ENCODE measurements around the gene AGGF1. TPM values are rescaled to one million over a fixed set of nuclear protein-coding genes. Genes with fewer than 3 reads are reported as not detected.

AGGF1 gene, protein sequence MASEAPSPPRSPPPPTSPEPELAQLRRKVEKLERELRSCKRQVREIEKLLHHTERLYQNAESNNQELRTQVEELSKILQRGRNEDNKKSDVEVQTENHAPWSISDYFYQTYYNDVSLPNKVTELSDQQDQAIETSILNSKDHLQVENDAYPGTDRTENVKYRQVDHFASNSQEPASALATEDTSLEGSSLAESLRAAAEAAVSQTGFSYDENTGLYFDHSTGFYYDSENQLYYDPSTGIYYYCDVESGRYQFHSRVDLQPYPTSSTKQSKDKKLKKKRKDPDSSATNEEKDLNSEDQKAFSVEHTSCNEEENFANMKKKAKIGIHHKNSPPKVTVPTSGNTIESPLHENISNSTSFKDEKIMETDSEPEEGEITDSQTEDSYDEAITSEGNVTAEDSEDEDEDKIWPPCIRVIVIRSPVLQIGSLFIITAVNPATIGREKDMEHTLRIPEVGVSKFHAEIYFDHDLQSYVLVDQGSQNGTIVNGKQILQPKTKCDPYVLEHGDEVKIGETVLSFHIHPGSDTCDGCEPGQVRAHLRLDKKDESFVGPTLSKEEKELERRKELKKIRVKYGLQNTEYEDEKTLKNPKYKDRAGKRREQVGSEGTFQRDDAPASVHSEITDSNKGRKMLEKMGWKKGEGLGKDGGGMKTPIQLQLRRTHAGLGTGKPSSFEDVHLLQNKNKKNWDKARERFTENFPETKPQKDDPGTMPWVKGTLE
- total RNA-seq (10 to 100 TPM; 21.7 to 33.6 (median 31.9) TPM), polyA plus RNA-seq (10 to 100 TPM in 1 of 3 donors, 1 to 10 TPM in 2; 8.2 to 11.8 (median 9.8) TPM)
- long read RNA-seq, donor 1, full-length matches to known transcripts: 2 of 2 reads
- long read RNA-seq, donor 1, partial matches to known transcripts: 0 of 2 reads
- long read RNA-seq, donor 1, other reads (novel, unspliced or antisense): 0 of 2 reads
- long read RNA-seq, donor 2, full-length matches to known transcripts: 8 of 22 reads
- long read RNA-seq, donor 2, partial matches to known transcripts: 14 of 22 reads
- long read RNA-seq, donor 2, other reads (novel, unspliced or antisense): 0 of 22 reads

- intact Hi-C loops (cut with DNase I; ENCODE audit: low total_unique reads): no loop called here
- peaks cover 7 to 44% (median 36%) of the 10 kb centered on the region in 6 donors for H3K4me1 ChIP-seq
- H3K4me3 ChIP-seq: peak within 1 kb of the TSS; percentile 62 to 96 (median 90)
- peaks cover 0 to 18% (median 3%) of the 10 kb centered on the region in 6 donors for H3K36me3 ChIP-seq
- peaks cover 0 to 17% (median 15%) of the 10 kb centered on the region in 8 donors for H3K9me3 ChIP-seq
- peak; percentile 98 for DNase-seq
- no peaks in the 10 kb centered on the region for H3K27me3 ChIP-seq (replicated peaks in 1 of 7)
- peak; percentile 94 to 96 (median 96) for TF ChIP-seq POLR2AphosphoS5 (IDR thresholded peaks at IDR 0.05)
- TF ChIP-seq POLR2A (IDR thresholded peaks at IDR 0.05): peak in 1 of 3 donors; percentile 30
- TF ChIP-seq, protein P1, sequence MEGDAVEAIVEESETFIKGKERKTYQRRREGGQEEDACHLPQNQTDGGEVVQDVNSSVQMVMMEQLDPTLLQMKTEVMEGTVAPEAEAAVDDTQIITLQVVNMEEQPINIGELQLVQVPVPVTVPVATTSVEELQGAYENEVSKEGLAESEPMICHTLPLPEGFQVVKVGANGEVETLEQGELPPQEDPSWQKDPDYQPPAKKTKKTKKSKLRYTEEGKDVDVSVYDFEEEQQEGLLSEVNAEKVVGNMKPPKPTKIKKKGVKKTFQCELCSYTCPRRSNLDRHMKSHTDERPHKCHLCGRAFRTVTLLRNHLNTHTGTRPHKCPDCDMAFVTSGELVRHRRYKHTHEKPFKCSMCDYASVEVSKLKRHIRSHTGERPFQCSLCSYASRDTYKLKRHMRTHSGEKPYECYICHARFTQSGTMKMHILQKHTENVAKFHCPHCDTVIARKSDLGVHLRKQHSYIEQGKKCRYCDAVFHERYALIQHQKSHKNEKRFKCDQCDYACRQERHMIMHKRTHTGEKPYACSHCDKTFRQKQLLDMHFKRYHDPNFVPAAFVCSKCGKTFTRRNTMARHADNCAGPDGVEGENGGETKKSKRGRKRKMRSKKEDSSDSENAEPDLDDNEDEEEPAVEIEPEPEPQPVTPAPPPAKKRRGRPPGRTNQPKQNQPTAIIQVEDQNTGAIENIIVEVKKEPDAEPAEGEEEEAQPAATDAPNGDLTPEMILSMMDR (IDR thresholded peaks at IDR 0.05 in 8 of 11, conservative IDR thresholded peaks at IDR 0.05 in 3 of 11): peak in 1 of 11 experiments; percentile 19
- H3K27ac ChIP-seq: peak within 1 kb of the TSS; percentile 67 to 96 (median 92)
- 0 to 1% (median 1%) methylated on average over 70 to 82 of the region's 82 CpGs for WGBS, 5 donors
Measured at GRCh38 chr5:77030097-77031071, at the start of gene AGGF1. AGGF1 (plus strand) TSS chr5:77030404; CDS start chr5:77030767, 363 bp downstream.

DNA sequence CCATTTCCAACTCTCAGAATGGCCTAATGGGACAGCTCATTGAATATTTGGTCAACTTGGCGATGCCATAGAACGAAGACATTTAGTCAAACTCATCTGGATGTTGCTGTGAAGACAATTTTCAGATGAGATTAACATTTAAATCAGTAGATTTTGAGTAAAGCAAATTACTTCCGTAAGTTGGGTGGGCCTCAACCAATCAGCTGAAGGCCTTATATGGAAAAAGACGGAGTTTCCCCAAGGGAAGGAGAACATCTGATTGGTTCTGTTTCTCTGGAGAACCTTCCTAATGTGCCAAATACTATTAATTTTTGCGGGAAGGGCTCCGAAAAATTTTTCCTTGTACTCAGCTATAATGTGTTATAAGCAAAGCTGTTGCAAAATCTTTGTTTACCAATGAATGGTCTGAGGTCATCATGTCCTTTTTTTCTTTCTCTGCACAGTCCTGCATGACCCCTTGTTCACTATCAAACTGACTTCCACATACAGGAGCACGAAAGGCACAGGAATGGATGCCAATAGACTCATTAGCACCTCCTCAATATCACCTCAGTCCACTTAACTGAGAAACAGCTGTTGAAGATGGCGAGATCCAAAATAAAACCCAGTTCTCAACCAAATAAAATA lies 49.6 kb upstream of the AGGF1 start:
- 71 to 90% (median 84%) methylated on average over 8 of the region's 8 CpGs for WGBS, 5 donors
- DNase-seq: no peak
- TF ChIP-seq, protein P1 (IDR thresholded peaks at IDR 0.05 in 8 of 11, conservative IDR thresholded peaks at IDR 0.05 in 3 of 11): no peak
- TF ChIP-seq POLR2AphosphoS5 (IDR thresholded peaks at IDR 0.05): no peak
- TF ChIP-seq POLR2A (IDR thresholded peaks at IDR 0.05): no peak
- no peaks in the 10 kb centered on the region for H3K9me3 ChIP-seq
- no peaks in the 10 kb centered on the region for H3K4me1 ChIP-seq
- H3K4me3 ChIP-seq: no peak overlapping the region
- H3K27ac ChIP-seq: no peak overlapping the region
- intact Hi-C loops (cut with DNase I; ENCODE audit: low total_unique reads): no loop called here
- no peaks in the 10 kb centered on the region for H3K36me3 ChIP-seq
- H3K27me3 ChIP-seq (replicated peaks in 1 of 7): no peaks in the 10 kb centered on the region

- TF ChIP-seq, protein P1 (IDR thresholded peaks at IDR 0.05 in 8 of 11, conservative IDR thresholded peaks at IDR 0.05 in 3 of 11): no peak
- Histone ChIP-seq H3K9me3 (no peaks in the 10 kb centered on the region), H3K4me1 (no peaks in the 10 kb centered on the region), H3K36me3 (no peaks in the 10 kb centered on the region), H3K27ac (no peak overlapping the region), H3K4me3 (no peak overlapping the region), H3K27me3 (replicated peaks in 1 of 7) (no peaks in the 10 kb centered on the region)
- 62 to 77% (median 71%) methylated on average over 2 of the region's 2 CpGs for WGBS, 5 donors
- intact Hi-C loops (cut with DNase I; ENCODE audit: low total_unique reads): no loop called here
- DNase-seq: no peak
Measured at GRCh38 chr5:76982450-76982849, 47.8 kb upstream of the AGGF1 start.
